Hepatocyte (in vitro differentiated cells): ENCODE data around the gene ALOX15.
A peak's percentile ranks its signal among the peaks of the same experiment; 100 is the strongest.

Experiments
- CTCF ChIP-seq: fragments of 200-600 bp; sonication (generic); IDR thresholded peaks from 2 replicates; pipeline ENCODE4 v1.5.1; 2016; ENCODE audit warnings: antibody characterized with exemption, mild to moderate bottlenecking; ENCODE audit not compliant: poor library complexity
- EZH2 ChIP-seq: fragments of 200-600 bp; sonication (generic); IDR thresholded peaks from 2 replicates; pipeline ENCODE4 v1.6.1; 2016; ENCODE audit warnings: antibody characterized with exemption, mild to moderate bottlenecking, borderline replicate concordance
- EZH2phosphoT487 ChIP-seq: fragments of 200-600 bp; sonication (generic); IDR thresholded peaks from one replicate; pipeline ENCODE4 v1.6.1; 2018; ENCODE audit warnings: antibody characterized with exemption, mild to moderate bottlenecking, low read depth, moderate library complexity; ENCODE audit not compliant: unreplicated experiment, severe bottlenecking

- TF ChIP-seq CTCF = peak; percentile 20
- TF ChIP-seq EZH2phosphoT487 = no peak
- no peak for TF ChIP-seq EZH2
These were observed 46.4 kb downstream of the ALOX15 start for GRCh38 chr17:4594931-4595684.
